HG03432 (cell line): ENCODE results near the gene CD248.
"Not testable (repeated sequence)": the region's sequence is repeated elsewhere in the genome, so short reads cannot be mapped to it uniquely, and the experiment has no call there.

Experiments used
- ATAC-seq: cut with Tn5 transposase; IDR thresholded peaks from one replicate; pipeline ENCODE4 v1.9.1; 2021; ENCODE audit warnings: mild to moderate bottlenecking, moderate library complexity; ENCODE audit not compliant: unreplicated experiment

Gene CD248, protein sequence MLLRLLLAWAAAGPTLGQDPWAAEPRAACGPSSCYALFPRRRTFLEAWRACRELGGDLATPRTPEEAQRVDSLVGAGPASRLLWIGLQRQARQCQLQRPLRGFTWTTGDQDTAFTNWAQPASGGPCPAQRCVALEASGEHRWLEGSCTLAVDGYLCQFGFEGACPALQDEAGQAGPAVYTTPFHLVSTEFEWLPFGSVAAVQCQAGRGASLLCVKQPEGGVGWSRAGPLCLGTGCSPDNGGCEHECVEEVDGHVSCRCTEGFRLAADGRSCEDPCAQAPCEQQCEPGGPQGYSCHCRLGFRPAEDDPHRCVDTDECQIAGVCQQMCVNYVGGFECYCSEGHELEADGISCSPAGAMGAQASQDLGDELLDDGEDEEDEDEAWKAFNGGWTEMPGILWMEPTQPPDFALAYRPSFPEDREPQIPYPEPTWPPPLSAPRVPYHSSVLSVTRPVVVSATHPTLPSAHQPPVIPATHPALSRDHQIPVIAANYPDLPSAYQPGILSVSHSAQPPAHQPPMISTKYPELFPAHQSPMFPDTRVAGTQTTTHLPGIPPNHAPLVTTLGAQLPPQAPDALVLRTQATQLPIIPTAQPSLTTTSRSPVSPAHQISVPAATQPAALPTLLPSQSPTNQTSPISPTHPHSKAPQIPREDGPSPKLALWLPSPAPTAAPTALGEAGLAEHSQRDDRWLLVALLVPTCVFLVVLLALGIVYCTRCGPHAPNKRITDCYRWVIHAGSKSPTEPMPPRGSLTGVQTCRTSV

DNA sequence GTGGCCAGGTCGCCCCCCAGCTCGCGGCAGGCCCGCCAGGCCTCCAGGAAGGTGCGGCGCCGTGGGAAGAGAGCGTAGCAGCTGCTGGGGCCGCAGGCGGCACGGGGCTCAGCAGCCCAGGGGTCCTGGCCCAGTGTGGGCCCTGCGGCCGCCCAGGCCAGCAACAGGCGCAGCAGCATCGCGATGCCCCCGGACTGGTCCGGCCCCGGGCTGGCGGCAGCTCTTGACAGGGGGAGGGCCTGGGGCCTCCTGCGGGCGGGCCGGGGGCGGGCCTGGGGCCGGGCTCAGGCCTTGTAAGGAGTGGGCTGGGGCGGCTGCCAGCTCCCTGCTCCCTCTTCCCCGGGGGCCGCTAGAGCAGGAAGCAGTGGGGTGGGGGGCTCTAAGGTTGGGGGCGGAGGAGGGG lies at the start of gene CD248:
TSS of gene CD248 (minus strand) at position 196 of the 403 bp plus-strand sequence. CDS start at position 179, 17 bp downstream.
- no peak for ATAC-seq

DNA sequence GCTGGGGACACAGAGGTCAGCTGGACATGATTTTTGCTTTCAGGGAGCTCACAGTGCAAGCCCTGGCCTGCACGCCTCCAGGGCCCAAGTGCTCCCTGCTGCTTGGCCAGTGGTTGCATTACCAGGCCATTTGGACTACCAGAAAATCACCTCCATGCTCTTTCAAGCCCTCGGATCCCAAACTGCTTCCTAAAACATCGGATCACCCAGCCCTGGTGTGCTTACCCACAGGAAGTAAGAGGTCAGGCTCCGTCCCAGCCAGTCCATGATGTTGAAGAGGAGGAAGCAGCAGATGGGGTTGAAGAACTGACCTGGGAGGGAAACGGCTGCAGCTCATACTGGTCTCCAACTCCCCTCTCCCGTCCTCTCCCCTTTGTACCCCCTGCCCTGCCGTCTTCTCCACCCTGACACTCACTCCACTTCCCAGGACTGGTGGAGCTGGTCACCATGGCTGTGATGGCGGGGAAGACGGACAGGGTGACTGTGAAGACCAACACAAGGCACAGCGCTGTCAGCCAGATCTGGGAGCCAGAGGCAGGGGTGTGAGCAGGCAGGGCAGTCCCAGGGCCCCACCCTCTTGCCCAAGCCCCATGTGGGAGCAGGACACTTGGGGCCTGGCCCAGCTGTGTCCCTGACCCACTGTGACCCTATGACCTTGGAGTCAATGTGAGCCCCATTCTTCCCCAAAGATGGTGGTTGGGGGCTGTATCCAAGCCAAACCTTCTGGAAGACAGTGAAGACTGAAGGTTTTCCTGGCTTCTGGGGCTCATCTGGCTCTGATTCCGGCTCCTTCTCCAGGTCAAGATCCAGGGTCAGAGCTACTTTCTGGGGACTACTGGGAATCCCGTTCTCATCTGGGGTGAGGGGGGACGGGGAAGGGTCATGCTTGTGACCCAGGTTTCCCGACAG lies 49.1 kb upstream of the CD248 start:
- ATAC-seq = no peak

DNA sequence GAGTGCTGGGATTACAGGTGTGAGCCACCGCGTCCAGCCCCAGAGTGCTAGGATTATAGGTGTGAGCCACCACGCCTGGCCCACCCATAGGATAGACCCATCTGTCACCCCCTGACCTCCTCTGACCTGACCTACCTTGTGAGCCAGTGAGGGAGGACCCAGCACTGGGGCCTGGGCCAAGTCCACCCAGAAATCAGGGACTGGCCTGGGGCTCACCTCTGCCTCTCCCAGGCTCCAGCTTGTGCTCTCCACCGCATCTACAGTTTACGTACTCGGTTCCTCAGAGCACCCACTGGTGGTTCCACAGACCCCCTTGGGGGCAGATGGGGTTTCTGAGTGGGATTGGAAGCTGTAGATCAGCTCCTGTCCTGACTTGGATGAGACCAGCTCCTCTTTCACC lies 48.3 kb upstream of the CD248 start:
- ATAC-seq = no peak

DNA sequence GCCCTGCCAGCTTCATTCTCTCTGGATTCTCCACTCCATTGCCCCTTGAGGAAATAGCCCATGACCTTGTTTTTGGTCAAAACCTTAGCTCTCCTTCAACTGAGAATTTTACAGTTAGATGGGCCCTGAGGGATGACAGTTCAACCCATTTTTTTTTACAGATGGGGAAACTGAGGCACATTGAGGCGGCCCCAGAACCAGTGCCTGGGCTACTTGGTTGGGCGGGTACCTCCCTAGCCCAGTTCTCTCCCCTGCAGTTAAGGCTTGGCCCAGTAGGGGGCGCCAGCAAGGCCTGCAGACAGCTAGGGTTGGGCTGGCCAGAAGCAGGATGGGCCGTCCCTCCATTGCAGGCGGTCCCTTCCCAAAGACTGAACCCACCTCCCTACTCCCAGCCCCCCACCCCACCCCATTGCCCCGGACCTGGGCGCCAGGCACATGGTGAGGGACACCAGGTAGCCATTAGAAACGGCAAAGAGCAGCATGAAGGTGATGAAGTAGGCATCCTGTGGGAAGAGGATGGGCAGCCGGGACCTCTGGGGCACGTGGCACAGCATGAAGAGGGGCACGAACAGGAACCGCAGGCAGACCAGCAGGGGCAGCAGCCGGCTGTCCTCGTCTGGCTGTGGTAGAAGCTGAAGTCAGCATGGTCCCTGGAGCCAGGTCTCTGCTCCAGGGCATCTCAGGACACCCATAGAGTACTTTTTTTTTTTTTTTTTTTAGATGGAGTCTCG lies 47.1 kb upstream of the CD248 start:
- ATAC-seq = no peak

DNA sequence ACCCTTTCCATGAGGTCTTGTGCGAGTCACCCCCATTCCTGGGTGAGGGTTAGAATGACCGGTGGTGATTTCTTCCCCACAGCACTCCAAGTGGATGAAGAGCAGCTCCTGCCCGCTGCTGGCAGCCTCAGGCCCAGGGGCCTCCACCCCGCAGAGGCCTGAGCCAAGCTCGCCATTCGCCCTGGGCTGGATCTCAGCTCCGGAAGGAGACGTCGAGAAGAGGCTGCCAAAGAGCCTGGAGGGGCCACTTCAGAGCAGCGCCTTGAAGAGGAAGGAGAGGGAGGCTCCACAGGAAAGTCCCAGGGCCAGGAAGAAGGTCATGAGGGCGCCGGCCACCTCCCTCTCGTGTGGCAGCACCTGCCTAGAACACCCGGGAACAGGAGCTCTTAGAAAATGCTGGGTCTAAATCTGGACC lies 46.4 kb upstream of the CD248 start:
- ATAC-seq = no peak

DNA sequence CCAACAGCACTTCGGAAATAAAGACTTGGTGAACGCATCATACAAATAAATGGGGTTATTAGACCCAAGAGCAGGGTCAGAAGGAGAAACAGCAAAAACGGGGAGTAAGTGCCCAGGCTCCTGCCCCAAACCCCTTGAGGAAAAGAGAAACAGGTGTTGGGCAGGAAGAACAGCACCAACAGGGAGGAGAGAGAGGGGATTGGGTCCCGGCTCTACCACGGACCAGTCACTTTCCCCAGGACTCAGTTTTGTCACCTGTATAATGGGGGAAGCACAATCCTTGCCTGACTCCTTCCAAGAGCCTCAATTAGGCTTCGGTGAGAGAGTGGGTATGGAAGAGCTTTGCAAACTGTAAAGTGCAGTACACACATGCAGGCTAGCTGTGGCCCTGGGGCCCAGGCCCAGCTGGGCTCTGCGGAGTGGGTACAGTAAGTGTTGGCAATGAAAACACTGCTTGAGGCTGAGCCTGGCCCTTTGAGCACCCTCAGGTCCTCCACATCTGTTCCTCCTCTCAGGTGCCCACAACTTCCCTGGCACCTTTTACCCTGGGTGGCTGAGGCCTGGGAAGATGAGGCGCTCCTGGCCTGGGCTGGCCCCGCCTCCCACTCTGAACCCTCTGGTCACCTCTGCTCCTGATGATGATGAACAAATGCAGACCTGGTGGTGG lies 45.8 kb upstream of the CD248 start:
- no peak for ATAC-seq

DNA sequence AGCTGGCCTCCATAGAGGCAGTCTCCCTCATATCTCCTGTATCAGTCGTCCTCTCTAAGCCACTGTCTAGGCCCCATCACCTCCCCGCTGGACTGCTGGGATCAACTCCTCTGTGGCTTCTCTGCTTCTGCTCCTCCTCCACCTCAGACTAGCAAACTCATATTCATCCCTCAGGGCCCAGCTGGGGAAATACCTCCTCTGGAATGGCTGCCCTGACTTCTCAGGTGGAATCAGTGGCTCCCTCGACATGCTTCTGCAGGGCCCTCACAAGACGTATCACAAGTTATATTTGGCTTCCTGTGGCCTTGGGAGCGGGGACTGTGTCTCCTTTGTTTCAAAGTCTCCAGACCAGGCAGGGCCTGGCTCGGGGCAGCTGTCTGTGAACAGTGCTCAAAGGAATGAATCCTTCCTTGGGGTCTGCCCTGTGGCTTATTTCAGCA lies 44.7 kb upstream of the CD248 start:
- ATAC-seq = no peak

DNA sequence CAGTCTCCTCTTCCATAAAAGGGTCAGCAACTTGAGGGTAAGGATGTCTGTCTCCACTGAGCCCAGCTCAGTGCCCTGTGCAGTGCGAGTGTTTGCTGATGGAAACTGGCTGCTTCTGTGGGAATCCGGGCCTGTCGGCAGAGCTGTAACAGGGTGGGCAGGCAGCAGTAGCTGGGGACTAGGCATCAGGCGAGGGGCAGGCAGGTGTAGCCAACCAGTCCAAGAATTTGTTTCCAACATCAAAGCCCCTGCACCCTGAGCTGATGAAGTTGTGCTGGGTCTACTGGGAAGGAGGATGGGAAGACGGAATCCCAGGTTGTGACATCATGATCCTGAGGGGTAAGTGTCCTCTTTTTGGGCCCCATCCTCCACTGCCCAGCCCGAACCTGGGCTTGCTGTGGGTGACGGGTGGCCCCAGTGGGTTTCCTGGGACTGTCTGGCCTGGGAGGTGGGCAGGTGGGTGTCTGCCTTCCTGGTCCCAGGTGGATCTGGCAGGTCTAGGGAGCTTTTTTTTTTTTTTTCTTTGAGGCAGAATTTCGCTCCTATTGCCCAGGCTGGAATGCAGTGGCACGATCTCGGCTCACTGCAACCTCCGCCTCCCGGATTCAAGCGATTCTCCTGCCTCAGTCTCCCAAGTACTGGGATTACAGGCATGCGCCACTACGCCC lies 43.7 kb upstream of the CD248 start:
- ATAC-seq = no peak

DNA sequence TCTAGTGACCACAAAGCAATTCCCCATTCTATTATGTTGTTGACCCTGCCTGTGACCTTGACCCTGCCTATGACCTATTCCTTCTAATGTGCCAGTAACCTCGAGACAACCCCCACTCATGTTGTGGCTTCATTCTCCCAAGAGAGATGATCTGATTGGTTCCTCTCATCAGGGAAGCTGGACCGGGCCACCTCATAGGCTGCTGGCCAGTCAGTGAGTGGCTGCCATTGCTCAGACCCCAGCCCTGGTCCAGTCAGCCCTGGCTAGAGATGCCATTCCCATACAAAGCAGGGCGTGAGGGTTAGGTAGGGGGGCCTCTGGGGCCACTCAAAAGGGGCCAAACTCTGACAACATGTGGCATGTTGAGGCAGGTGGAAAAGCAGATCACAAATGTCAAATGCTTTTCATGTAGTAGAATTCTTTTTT lies 42.8 kb upstream of the CD248 start:
- ATAC-seq = no peak

DNA sequence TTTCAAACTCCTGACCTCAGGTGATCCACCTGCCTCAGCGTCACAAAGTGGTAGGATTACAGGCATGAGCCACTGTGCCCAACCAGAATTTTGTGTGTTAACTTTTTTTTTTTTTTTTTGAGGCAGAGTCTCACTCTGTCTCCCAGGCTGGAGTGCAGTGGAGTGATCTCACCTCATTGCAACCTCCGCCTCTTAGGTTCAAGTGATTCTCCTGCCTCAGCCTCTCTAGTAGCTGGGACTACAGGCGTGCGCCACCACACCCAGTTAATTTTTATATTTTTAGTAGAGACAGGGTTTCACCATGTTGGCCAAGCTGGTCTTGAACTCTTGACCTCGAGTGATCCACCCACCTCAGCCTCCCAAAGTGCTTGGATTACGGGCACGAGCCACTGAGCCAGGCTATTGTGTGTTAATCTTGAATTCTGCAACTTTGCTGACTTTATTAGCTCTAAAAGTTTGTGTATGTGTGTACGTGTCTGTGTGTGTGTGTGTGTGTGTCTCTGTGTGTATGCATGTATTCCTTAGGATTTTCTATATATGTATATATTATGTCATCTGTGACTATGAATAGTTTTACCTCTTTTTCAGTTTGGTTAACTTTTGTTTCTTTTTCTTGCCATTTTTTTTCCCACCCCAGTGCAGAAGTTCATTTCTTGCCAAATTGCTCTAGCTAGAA lies 33.9 kb upstream of the CD248 start:
- ATAC-seq = not testable (repeated sequence)

DNA sequence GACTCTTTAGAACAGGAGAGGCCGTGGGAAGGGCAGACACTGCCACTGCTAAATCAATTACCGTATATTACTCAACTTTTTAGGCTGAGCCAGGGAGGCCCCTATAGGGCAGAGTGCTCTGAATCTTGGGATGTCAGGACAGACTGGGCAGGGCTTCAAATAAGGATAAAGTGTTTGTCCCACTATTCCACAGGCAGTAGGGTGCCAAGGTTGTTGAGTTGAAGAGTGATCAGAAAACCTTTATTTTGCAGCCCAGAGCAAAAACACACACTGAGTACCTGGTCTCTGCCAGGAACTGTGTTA lies 32.2 kb upstream of the CD248 start:
- ATAC-seq = no peak

DNA sequence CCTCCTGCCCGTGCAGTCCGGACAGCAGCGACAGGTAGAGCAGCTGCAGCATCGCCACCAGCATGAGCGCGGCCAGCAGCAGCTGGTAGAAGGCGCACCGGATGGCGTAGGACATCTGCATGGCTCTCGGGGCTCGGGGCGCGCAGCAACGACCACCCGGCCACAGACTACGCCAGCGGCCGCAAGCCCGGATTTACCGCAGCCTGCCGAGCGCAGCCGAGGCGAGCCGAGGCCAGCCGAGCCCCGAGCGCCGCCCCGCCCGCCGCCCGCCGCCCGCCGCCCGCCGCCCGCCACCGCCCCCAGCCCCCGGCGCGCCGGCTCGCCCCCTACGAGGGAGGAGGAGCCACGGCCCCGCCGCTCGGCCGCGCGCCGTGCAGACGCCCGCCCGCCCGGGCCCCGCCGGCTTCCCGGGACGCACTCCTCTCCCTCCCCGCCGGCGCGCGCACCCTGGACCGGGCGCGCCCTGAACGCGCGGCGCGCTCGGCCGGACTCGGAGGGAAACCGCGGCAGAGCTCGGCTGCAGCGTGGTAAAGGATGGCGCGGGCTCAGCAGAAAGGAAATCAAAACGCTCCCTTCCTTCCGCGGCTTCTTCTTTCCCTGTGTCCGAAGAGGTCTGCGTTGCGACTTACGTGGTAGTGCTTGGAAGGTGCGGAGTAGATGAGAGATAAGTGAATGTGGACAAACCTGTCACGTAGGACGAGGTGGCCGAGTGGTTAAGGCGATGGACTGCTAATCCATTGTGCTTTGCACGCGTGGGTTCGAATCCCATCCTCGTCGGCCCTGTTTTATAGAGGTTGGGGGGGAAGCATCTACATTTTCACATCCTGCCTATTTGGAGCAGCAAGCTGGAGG lies 30.8 kb upstream of the CD248 start, which contains the start of gene B4GAT1:
TSS of gene B4GAT1 (minus strand) at position 205 of the 852 bp plus-strand sequence. CDS start at position 121, 84 bp downstream.
- peak; percentile 42 for ATAC-seq

DNA sequence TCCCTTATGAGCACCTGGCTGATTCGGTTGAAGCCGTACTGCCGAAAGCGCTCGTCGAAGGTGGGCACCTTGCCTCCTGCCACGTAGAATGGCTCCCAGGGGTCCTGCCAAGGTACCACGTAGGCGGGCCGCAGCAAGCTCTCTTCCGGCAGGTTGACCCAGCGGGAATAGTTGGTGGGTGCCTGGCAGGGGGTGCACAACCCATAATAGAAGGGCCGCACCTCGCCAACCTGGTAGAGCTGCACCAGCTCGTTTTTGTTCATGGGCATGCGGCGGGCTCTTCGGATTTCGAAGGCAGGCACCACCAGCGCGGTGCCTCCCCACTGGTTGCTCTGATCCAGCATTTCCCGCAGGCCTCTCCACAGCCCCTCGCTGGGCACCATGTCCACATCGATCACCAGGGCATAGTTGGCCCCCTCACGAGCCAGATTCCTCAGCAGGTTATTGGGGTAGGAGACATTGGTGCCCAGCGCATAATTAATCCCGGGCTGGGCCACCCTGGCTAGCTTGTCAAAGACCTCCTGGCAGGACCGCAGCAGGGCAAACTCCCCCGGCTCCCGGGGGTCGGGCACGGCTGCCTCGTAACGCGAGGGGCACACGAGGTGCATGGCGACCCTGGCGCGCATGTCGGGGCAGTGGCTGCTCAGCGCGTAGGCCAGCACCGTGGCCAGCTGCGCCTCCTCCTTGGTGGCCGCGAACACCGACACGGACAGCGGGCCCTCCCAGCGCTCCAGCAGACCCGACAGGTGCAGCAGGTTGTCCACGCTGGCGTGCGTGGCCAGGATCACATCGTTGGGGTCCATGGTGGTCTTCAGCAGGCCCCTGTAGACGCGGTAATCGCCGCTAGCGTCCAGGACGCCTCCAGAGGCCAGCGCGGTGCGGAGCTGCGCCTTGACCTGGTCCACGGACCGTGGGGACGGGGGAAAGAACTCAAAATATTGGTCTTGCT lies 29.9 kb upstream of the CD248 start:
- no peak for ATAC-seq

DNA sequence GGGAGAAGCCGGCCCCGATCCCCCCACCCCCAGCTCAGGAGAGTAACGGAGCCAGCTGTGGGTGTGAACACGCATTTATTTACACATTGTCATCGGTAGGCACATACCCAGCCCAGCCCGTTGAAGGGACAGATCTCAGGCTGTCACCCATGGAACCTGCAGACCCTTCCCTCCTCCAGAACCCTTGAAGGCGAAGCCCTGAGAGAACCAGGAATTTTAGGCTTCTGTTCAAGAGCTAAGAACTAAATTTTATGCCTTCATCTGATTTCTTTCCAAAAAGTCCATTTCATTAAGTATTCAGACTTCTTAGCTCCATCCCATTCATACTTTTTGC lies 28.4 kb upstream of the CD248 start:
- ATAC-seq = peak; percentile 6

DNA sequence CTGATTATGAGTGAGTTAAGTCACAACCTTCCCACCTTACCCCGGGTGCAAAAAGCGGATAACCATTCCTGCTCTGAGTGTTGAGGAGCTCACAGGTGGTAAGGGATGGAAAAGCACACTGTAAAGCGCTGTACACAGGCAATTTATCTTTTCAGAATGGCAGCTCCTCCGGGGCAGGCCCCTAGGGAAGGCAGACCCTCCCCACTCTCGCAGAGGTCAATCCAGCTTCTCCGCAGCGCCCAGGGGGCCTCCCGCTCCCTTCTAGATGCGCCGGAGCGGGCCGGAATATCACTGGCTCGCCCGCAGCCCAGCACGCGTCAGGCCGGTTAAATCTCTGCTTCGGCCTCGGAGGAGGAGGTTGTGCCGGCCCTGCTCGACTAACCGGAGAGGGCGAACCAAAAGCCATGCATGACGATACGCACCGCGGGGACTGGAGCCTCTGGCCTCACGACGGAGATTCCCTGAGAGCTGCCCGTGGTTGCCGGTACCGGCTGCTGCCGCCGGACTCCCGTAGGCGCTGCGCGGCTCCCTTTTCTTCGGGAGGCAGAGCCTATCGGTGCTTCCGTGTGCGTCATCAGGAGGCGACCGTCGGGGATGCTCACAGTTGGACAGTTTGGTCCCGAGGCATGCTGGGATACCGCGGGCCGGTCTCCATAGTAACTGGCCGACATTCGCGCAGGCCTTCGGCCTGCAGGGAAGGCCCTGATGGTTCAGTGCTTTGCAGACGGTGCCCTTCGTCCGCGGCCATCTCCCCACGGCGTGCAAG lies 27.9 kb upstream of the CD248 start, which contains the start of gene BRMS1:
TSS of gene BRMS1 (minus strand) at position 555 of the 766 bp plus-strand sequence. CDS start 2,870 bp downstream, outside the sequence.
- peak; percentile 73 for ATAC-seq

DNA sequence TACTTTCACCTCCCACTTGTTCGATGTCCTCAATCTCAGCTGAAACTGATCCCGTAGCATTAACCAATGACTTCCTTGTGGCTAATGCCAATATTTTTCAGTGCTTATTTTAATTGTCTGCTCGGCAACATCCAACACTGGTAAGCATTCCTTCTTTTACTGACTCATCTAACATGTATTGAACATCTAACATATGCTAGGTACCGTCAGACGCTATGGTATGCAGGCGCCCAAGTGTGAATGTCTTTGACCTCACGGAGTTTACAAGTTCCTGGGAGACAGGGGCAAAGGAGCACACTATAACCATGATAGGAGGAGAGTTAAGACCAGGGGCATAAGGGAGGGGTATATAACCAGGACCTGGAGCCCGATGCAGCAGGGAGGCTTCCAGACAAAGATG lies 26.3 kb upstream of the CD248 start:
- ATAC-seq = no peak
